GM12878 (cell line): ENCODE measurements around the gene PHC2. TPM values are rescaled to one million over a fixed set of nuclear protein-coding genes. Genes with fewer than 3 reads are reported as not detected.

ENCODE experiments used
- ATAC-seq: fragments of 200-7000 bp; cut with Tn5 transposase; 3 replicates; pipeline ENCODE4 v1.9.1; 2020; ENCODE audit warnings: mild to moderate bottlenecking, moderate library complexity
- BruUV-seq: library from RNA; stranded (reverse); fragments of 400-500 nt; replicated peaks from 2 replicates; lab custom pipeline; 2021; lab: Mats Ljungman, UMichigan
- CTCF ChIA-PET: fragments of 300-600 bp; sonication (Branson Sonifier 250); formaldehyde crosslinking; extraction: SDS; loops from one replicate; lab custom pipeline; 2021; ENCODE audit warnings: inconsistent platforms; lab: Yijun Ruan, JAX
- POLR2A ChIA-PET: fragments of 350-600 bp; formaldehyde crosslinking; extraction: SDS; loops from one replicate; lab custom pipeline; 2021; ENCODE audit warnings: inconsistent platforms; lab: Charles Lee
- RAD21 ChIA-PET: fragments of 300-600 bp; sonication (Branson Sonifier 250); formaldehyde crosslinking; loops from one replicate; lab custom pipeline; 2023; ENCODE audit warnings: antibody characterized with exemption; ENCODE audit not compliant: unreplicated experiment; lab: Charles Lee
- SMC1A ChIA-PET: fragments of 300-600 bp; sonication (Branson Sonifier 250); formaldehyde crosslinking; loops from one replicate; lab custom pipeline; 2023; ENCODE audit not compliant: unreplicated experiment, uncharacterized antibody; lab: Charles Lee
- DNase-seq: peaks from one replicate; pipeline ENCODE4 v3.0.0-alpha.2; 2011; ENCODE audit warnings: low read depth, low spot score
- FAIRE-seq: peaks from 3 replicates; lab custom pipeline; 2011; peaks lifted over from hg19 to GRCh38; lab: Jason Lieb, UNC
- H2AFZ ChIP-seq: 2 replicates; pipeline ENCODE4 v1.6.0; 2011; ENCODE audit warnings: low read depth, low read length, control low read depth; ENCODE audit not compliant: control insufficient read depth
- H3K27ac ChIP-seq: 2 replicates; pipeline ENCODE4 v1.5.1; 2011; ENCODE audit warnings: control low read depth; ENCODE audit not compliant: control insufficient read depth, insufficient read depth
- H3K27me3 ChIP-seq, 2 experiments: replicated peaks in 1 of 2; 2 replicates each; pipeline versions ENCODE4 v1.6.0 to v1.6.1; 2011; ENCODE audit warnings: low read length in 1 of 2; ENCODE audit not compliant: control insufficient read depth in 2 of 2, insufficient read depth in 2 of 2
- H3K36me3 ChIP-seq, 2 experiments: 2 replicates each; pipeline ENCODE4 v1.5.1; 2011; ENCODE audit warnings: low read length in 1 of 2; ENCODE audit not compliant: control insufficient read depth in 2 of 2, insufficient read depth in 2 of 2
- H3K4me1 ChIP-seq: 2 replicates; pipeline ENCODE4 v1.6.1; 2011; ENCODE audit warnings: mild to moderate bottlenecking, low read length, moderate library complexity, mixed read lengths; ENCODE audit not compliant: control insufficient read depth, insufficient read depth
- H3K4me2 ChIP-seq: 2 replicates; pipeline ENCODE4 v1.6.0; 2011; ENCODE audit warnings: control low read depth; ENCODE audit not compliant: control insufficient read depth, insufficient read depth
- H3K4me3 ChIP-seq: fragments of 200-600 bp; sonication (generic); 2 replicates; pipeline ENCODE4 v1.5.1; 2016
- H3K79me2 ChIP-seq: 2 replicates; pipeline ENCODE4 v1.6.0; 2011; ENCODE audit warnings: low read length; ENCODE audit not compliant: control insufficient read depth, insufficient read depth
- H3K9ac ChIP-seq: 2 replicates; pipeline ENCODE4 v1.8.0; 2011; ENCODE audit warnings: low read length, control low read depth, mixed read lengths; ENCODE audit not compliant: control insufficient read depth, insufficient read depth
- H3K9me3 ChIP-seq: replicated peaks from 3 replicates; pipeline ENCODE4 v1.5.1; 2011; ENCODE audit warnings: mild to moderate bottlenecking, low read length; ENCODE audit not compliant: control insufficient read depth, insufficient read depth
- H4K20me1 ChIP-seq: 2 replicates; pipeline ENCODE4 v1.6.0; 2011; ENCODE audit not compliant: control insufficient read depth, insufficient read depth
- CBX5 ChIP-seq: sonication (generic); IDR thresholded peaks from 2 replicates; pipeline ENCODE4 v1.6.1; 2016; ENCODE audit warnings: low read depth, moderate library complexity, mild to moderate bottlenecking, inconsistent platforms
- EGR1 ChIP-seq, 2 experiments: IDR thresholded peaks; 1 replicate in 1 of 2; 2 replicates in 1 of 2; pipeline ENCODE4 v1.6.1; 2011 to 2012; ENCODE audit warnings: low read depth in 2 of 2, low read length in 2 of 2, borderline replicate concordance in 1 of 2, mild to moderate bottlenecking in 1 of 2, moderate library complexity in 1 of 2
- EP300 ChIP-seq, 2 experiments: fragments of 150-350 bp in 1 of 2; IDR thresholded peaks; 2 replicates each; pipeline ENCODE4 v1.6.1; 2011 to 2012; ENCODE audit warnings: low read depth in 2 of 2, low read length in 2 of 2, borderline replicate concordance in 1 of 2, improper control_type of control experiment in 1 of 2, inconsistent platforms in 1 of 2; ENCODE audit not compliant: control insufficient read depth in 1 of 2
- ETV6 ChIP-seq, 2 experiments: fragments of 450-650 bp in 1 of 2; IDR thresholded peaks in 1 of 2; conservative IDR thresholded peaks in 1 of 2; 2 replicates each; pipeline ENCODE4 v1.6.1; 2014; ENCODE audit warnings: antibody characterized with exemption in 1 of 2, borderline replicate concordance in 1 of 2, low read depth in 1 of 2, mild to moderate bottlenecking in 1 of 2, moderate library complexity in 1 of 2
- JUND ChIP-seq: IDR thresholded peaks from 2 replicates; pipeline ENCODE4 v1.6.1; 2012; ENCODE audit warnings: low read depth, mild to moderate bottlenecking, low read length, improper control_type of control experiment, moderate library complexity
- KLF5 ChIP-seq: fragments of 450-650 bp; IDR thresholded peaks from 2 replicates; pipeline ENCODE4 v1.6.1; 2014; ENCODE audit warnings: mild to moderate bottlenecking; ENCODE audit not compliant: partially characterized antibody
- NFIC ChIP-seq: IDR thresholded peaks from 2 replicates; pipeline ENCODE4 v1.6.1; 2012; ENCODE audit warnings: low read depth, mild to moderate bottlenecking, inconsistent platforms, low read length, moderate library complexity
- NR2F1 ChIP-seq: fragments of 450-650 bp; conservative IDR thresholded peaks from 2 replicates; pipeline ENCODE4 v1.6.1; 2017; ENCODE audit warnings: mild to moderate bottlenecking
- PAX8 ChIP-seq: fragments of 450-650 bp; IDR thresholded peaks from 2 replicates; pipeline ENCODE4 v1.6.1; 2017; ENCODE audit warnings: mild to moderate bottlenecking, moderate library complexity
- POLR2AphosphoS5 ChIP-seq: IDR thresholded peaks from 2 replicates; pipeline ENCODE4 v1.6.1; 2011; ENCODE audit warnings: mild to moderate bottlenecking, low read length, inconsistent platforms
- POU2F2 ChIP-seq: IDR thresholded peaks from 3 replicates; pipeline ENCODE4 v1.6.1; 2011; ENCODE audit warnings: low read depth, mild to moderate bottlenecking, low read length, borderline replicate concordance
- RAD51 ChIP-seq: fragments of 450-650 bp; IDR thresholded peaks from 2 replicates; pipeline ENCODE4 v1.6.1; 2016; ENCODE audit warnings: moderate library complexity, mild to moderate bottlenecking, inconsistent platforms
- SIN3A ChIP-seq: IDR thresholded peaks from 2 replicates; pipeline ENCODE4 v1.6.1; 2012; ENCODE audit warnings: low read depth, low read length, improper control_type of control experiment
- TCF3 ChIP-seq: IDR thresholded peaks from 2 replicates; pipeline ENCODE4 v1.6.1; 2012; ENCODE audit warnings: low read depth, mild to moderate bottlenecking, low read length, borderline replicate concordance; ENCODE audit not compliant: insufficient read depth
- ZNF274 ChIP-seq: IDR thresholded peaks from one replicate; pipeline ENCODE4 v1.8.0; 2011; ENCODE audit not compliant: insufficient read length, insufficient read depth
- ZSCAN29 ChIP-seq: fragments of 450-650 bp; IDR thresholded peaks from 2 replicates; pipeline ENCODE4 v1.6.1; 2017; ENCODE audit warnings: mild to moderate bottlenecking, moderate library complexity
- WGBS: methylation state at CpG from one replicate; pipeline ENCODE4 v1.1.6; 2016; ENCODE audit warnings: low lambda C conversion rate; ENCODE audit not compliant: insufficient replicate concordance, insufficient coverage; ENCODE audit errors: missing lambda C conversion rate; 5-methylcytosine and 5-hydroxymethylcytosine counted together
- in situ Hi-C: fragments of 300-500 bp; cut with MboI; formaldehyde crosslinking; loops from 9 replicates; pipeline ENCODE4 v1.14.3; 2018; ENCODE audit warnings: mixed read lengths
- intact Hi-C: fragments of 100-400 bp; cut with micrococcal nuclease; formaldehyde crosslinking; loops from one replicate; pipeline ENCODE4 v1.14.2; 2022; ENCODE audit not compliant: unreplicated experiment
- polyA plus RNA-seq, 11 experiments: library from polyadenylated mRNA; depleted of rRNA in 4 of 11; unstranded in 6 of 11; stranded (reverse) in 5 of 11; fragments of >200 nt; fragmentation: Nextera tagmentation in 4 of 11; fragmentation: Illumina TruSeq in 1 of 11; extraction: Ambion mirVana in 4 of 11; extraction: Trizol in 1 of 11; gene quantifications; 1 replicate in 1 of 11; 2 replicates in 10 of 11; pipeline versions ENCODE4 v1.2.1 to v1.2.3, GENCODE V29; 2011 to 2016; ENCODE audit warnings: inconsistent platforms in 2 of 11, missing spikeins in 2 of 11, low read depth in 1 of 11
- total RNA-seq, 4 experiments: library from RNA; depleted of rRNA in 3 of 4; stranded (reverse); fragments of >200 nt in 3 of 4; fragmentation: Illumina TruSeq in 1 of 4; extraction: Trizol in 1 of 4; gene quantifications; 2 replicates each; pipeline versions ENCODE4 v1.2.1 to v1.2.3, GENCODE V29; 2013 to 2021
- TF ChIP-seq, protein P1 (sequence below): IDR thresholded peaks from 2 replicates; pipeline ENCODE4 v1.6.1; 2012; ENCODE audit warnings: low read length, inconsistent platforms
- TF ChIP-seq, protein P2 (sequence below): fragments of 150-350 bp; IDR thresholded peaks from 2 replicates; pipeline ENCODE4 v1.6.1; 2014; ENCODE audit warnings: mild to moderate bottlenecking, low read depth, low read length

Gene PHC2
- total and polyA plus RNA-seq, 10 of the 15 experiments (the other 5 are each of a cell fraction or from before 2014, with no cell fraction given), result 2.0 to 35.9 (median 16.4) TPM

DNA sequence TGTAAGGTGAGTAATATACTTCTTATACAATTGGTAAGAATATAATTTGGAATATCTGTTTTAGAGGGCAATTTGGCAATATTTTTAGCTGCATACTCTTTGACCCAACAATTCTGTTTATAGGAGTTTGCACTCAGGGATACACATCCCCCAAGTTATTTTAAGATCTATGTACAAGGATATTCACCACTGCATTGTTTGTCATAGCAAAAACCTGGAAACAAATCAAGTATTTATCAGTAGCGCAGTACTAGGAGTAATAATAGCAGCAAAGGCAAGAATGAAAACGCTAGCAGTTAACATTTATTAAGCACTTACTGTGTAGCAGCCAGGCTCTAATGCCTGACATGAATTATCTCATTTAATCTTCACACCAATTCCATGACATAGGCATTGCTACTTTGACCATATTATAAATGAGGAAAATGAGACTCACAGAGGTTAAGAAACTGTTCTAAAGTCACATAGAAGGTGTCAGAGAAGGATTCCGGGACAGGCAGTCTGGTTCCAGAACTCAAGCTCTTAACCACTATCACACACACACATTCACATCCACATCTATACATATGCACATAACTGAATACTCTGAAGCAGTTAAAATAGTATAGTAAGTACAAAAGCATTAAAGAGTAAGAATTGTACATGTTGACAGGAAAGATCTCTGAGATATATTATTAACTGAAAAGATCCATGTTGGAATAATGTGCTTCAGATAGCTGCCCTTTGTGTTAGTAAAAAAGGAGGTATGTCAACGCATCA, 30.6 kb downstream of the PHC2 start:
- POLR2A ChIA-PET, result no interaction called here

More for the DNA sequence above, 30.6 kb downstream of the PHC2 start:
- no peak overlapping the region for H3K4me3 ChIP-seq
- H3K27ac ChIP-seq, result no peak overlapping the region
- no peak overlapping the region for H3K4me2 ChIP-seq
- DNase-seq, result no peak
- no peak for ATAC-seq
- in situ Hi-C loops (no loop called here), intact Hi-C loops (no loop called here)
- H2AFZ ChIP-seq, result no peak overlapping the region
- 26% methylated on average over 4 of the region's 4 CpGs for WGBS
- H3K79me2 ChIP-seq, result no peaks in the 10 kb centered on the region
- 0 out of 2 replicates have a peak, but pooled peaks cover 3% of the 10 kb centered on the region for H3K4me1 ChIP-seq
- H3K36me3 ChIP-seq, result no peaks in the 10 kb centered on the region
- H3K27me3 ChIP-seq, result no peaks in the 10 kb centered on the region; a peak in 2 of 4 replicates
- no peaks in the 10 kb centered on the region for H4K20me1 ChIP-seq
- ChIA-PET SMC1A (no interaction called here), RAD21 (no interaction called here), CTCF (no interaction called here)
- FAIRE-seq, result no peak
- H3K9me3 ChIP-seq, result no peaks in the 10 kb centered on the region
- BruUV-seq, result no TSS peak
- no peak overlapping the region for H3K9ac ChIP-seq
- TF ChIP-seq, protein P1, sequence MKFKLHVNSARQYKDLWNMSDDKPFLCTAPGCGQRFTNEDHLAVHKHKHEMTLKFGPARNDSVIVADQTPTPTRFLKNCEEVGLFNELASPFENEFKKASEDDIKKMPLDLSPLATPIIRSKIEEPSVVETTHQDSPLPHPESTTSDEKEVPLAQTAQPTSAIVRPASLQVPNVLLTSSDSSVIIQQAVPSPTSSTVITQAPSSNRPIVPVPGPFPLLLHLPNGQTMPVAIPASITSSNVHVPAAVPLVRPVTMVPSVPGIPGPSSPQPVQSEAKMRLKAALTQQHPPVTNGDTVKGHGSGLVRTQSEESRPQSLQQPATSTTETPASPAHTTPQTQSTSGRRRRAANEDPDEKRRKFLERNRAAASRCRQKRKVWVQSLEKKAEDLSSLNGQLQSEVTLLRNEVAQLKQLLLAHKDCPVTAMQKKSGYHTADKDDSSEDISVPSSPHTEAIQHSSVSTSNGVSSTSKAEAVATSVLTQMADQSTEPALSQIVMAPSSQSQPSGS, result no peak
- no peak for TF ChIP-seq SIN3A
- TF ChIP-seq POLR2AphosphoS5, result no peak
- no peak for TF ChIP-seq RAD51
- TF ChIP-seq POU2F2, result no peak
- no peak for TF ChIP-seq CBX5
- no peak for TF ChIP-seq PAX8
- TF ChIP-seq NR2F1, result no peak
- TF ChIP-seq, protein P2, sequence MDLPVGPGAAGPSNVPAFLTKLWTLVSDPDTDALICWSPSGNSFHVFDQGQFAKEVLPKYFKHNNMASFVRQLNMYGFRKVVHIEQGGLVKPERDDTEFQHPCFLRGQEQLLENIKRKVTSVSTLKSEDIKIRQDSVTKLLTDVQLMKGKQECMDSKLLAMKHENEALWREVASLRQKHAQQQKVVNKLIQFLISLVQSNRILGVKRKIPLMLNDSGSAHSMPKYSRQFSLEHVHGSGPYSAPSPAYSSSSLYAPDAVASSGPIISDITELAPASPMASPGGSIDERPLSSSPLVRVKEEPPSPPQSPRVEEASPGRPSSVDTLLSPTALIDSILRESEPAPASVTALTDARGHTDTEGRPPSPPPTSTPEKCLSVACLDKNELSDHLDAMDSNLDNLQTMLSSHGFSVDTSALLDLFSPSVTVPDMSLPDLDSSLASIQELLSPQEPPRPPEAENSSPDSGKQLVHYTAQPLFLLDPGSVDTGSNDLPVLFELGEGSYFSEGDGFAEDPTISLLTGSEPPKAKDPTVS, result no peak
- no peak for TF ChIP-seq TCF3
- no peak for TF ChIP-seq EGR1 (IDR thresholded peaks at IDR 0.05; ENCODE audit: borderline replicate concordance in 1 of 2, low read depth in 2 of 2, low read length in 2 of 2)
- no peak for TF ChIP-seq ETV6 (conservative IDR thresholded peaks at IDR 0.05 in 1 of 2, IDR thresholded peaks at IDR 0.05 in 1 of 2; ENCODE audit: borderline replicate concordance in 1 of 2, low read depth in 1 of 2)
- TF ChIP-seq ZSCAN29, result no peak
- no peak for TF ChIP-seq KLF5
- no peak for TF ChIP-seq EP300 (IDR thresholded peaks at IDR 0.05; ENCODE audit: borderline replicate concordance in 1 of 2, control insufficient read depth in 1 of 2, low read depth in 2 of 2, low read length in 2 of 2)
- no peak for TF ChIP-seq ZNF274
- no peak for TF ChIP-seq JUND
- no peak for TF ChIP-seq NFIC
